SK-N-MC (cell line): ENCODE data around the gene RCC1.
"Not testable (repeated sequence)": the region's sequence is repeated elsewhere in the genome, so short reads cannot be mapped to it uniquely, and the experiment has no call there.

Source experiments
- DNase-seq: peaks from one replicate; pipeline ENCODE4 v3.0.0-alpha.2; 2011; ENCODE audit warnings: low read depth, low spot score
- H3K27ac ChIP-seq: fragments of 200-600 bp; sonication (generic); 2 replicates; pipeline ENCODE4 v1.5.1; 2016; ENCODE audit warnings: mixed run types
- H3K36me3 ChIP-seq: fragments of 200-600 bp; sonication (generic); 2 replicates; pipeline ENCODE4 v1.6.1; 2017; ENCODE audit warnings: antibody characterized with exemption, low read length, mixed read lengths; ENCODE audit not compliant: insufficient read depth
- H3K4me3 ChIP-seq: fragments of 200-600 bp; sonication (generic); 2 replicates; pipeline ENCODE4 v1.5.1; 2016
- H3K9ac ChIP-seq: fragments of 200-600 bp; sonication (generic); 2 replicates; pipeline ENCODE4 v1.8.0; 2017; ENCODE audit warnings: mixed run types, mixed read lengths; ENCODE audit not compliant: insufficient read length
- H3K9me3 ChIP-seq: fragments of 200-600 bp; sonication (generic); 2 replicates; pipeline ENCODE4 v1.6.1; 2017; ENCODE audit warnings: low read depth, mild to moderate bottlenecking, antibody characterized with exemption, low read length, moderate library complexity, mixed read lengths
- EZH2 ChIP-seq: fragments of 200-600 bp; sonication (generic); IDR thresholded peaks from one replicate; pipeline ENCODE4 v1.6.1; 2017; ENCODE audit warnings: antibody characterized with exemption
- FOXP2 ChIP-seq: optimal IDR thresholded peaks from 2 replicates; pipeline ENCODE3; 2011; ENCODE audit warnings: mild to moderate bottlenecking, moderate library complexity; ENCODE audit not compliant: insufficient read depth; ENCODE audit errors: extremely low read length, control extremely low read depth
- POLR2AphosphoS5 ChIP-seq: IDR thresholded peaks from 2 replicates; pipeline ENCODE4 v1.6.1; 2012; ENCODE audit warnings: mild to moderate bottlenecking, low read depth, low read length, borderline replicate concordance

Gene RCC1, protein sequence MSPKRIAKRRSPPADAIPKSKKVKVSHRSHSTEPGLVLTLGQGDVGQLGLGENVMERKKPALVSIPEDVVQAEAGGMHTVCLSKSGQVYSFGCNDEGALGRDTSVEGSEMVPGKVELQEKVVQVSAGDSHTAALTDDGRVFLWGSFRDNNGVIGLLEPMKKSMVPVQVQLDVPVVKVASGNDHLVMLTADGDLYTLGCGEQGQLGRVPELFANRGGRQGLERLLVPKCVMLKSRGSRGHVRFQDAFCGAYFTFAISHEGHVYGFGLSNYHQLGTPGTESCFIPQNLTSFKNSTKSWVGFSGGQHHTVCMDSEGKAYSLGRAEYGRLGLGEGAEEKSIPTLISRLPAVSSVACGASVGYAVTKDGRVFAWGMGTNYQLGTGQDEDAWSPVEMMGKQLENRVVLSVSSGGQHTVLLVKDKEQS

DNA sequence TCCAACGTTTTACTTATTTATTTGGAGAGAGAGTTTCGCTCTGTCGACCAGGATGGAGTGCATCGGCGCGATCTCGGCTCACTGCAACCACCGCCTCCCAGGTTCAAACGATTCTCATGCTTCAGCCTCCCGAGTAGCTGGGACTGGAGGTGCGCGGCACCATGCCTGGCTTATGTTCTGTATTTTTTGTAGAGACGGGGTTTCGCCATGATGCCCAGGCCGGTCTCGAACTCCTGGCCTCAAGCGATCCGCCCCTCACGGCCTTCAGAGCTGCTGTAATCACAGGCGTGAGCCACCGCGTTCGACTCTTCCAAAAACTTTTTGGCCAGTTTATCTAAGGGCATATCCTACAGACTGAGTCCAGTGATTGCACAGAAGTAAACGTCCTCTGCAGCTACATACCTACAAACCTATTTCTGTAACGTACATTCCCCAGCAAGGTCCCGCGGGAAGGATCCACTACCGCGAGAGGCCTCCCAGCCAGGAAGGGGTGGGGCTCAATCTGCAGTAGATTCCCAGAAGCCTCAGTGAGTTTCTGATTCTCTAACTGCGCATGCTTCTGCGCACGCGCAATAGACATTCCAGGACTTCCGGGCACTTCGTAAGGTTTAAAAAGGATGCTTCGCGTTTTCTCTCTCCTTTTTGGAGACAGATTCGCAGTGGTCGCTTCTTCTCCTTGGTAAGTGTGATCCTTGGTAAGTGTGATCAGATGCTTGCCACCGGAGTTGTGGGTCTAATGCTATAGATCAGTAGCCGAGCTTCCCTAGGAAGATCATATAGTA, at the start of gene RCC1:
Gene RCC1 (plus strand): TSS at position 638 of the 782 bp plus-strand sequence. CDS start 23,824 bp downstream, outside the sequence.
- Histone ChIP-seq H3K36me3 (peaks cover 45% of the 10 kb centered on the region), H3K9ac (peak within 1 kb of the TSS; percentile 100), H3K27ac (peak within 1 kb of the TSS; percentile 100), H3K9me3 (no peaks in the 10 kb centered on the region), H3K4me3 (peak within 1 kb of the TSS; percentile 89)
- no peak for TF ChIP-seq FOXP2
- TF ChIP-seq POLR2AphosphoS5 = peak; percentile 100
- DNase-seq = peak; percentile 99

DNA sequence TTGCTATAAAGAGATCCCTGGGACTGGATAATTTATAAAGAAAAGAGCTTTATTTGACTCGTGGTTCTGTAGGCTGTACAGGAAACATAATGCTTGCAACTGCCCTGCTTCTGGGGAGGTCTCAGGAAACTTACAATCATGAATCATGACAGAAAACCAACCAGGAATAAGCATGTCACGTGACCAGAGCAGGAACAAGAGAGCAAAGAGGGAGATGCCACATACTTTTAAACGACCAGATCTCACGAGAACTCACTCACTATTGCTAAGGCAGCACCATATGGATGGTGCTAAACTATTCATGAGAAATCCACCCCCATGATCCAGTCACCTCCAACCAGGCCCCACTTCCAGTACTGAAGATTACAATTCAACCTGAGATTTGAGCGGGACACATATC, 49.8 kb upstream of the RCC1 start:
- no peaks in the 10 kb centered on the region for H3K9me3 ChIP-seq
- H3K36me3 ChIP-seq = peaks cover 16% of the 10 kb centered on the region
- TF ChIP-seq POLR2AphosphoS5 (no peak), EZH2 (no peak), FOXP2 (no peak)
- H3K9ac ChIP-seq = no peak overlapping the region
- DNase-seq = no peak
- H3K27ac ChIP-seq = peak overlapping the region; percentile 53
- H3K4me3 ChIP-seq = no peak overlapping the region

DNA sequence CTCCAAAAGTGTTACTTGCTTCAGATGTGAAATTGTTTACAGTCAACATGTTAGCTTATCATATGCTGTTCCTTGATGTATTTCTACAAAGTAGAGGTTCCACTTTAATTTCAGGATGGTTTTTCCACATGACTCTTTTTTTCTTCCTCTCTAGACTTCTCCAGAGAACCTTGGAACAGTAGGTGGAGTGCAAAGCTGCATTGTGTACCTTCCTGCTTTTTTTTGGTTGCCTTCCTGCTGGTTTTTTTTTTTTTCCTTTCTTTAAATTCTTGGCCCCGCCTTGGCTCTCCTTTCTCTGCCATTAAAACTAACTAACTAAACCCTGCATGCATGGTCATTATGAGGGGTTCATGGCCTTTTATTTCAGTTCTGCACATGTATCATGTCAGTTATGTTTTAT, 48.2 kb upstream of the RCC1 start:
- Histone ChIP-seq H3K36me3 (peaks cover 16% of the 10 kb centered on the region), H3K4me3 (no peak overlapping the region), H3K27ac (no peak overlapping the region), H3K9me3 (no peaks in the 10 kb centered on the region), H3K9ac (no peak overlapping the region)
- TF ChIP-seq FOXP2 (no peak), POLR2AphosphoS5 (no peak), EZH2 (no peak)
- DNase-seq = no peak

DNA sequence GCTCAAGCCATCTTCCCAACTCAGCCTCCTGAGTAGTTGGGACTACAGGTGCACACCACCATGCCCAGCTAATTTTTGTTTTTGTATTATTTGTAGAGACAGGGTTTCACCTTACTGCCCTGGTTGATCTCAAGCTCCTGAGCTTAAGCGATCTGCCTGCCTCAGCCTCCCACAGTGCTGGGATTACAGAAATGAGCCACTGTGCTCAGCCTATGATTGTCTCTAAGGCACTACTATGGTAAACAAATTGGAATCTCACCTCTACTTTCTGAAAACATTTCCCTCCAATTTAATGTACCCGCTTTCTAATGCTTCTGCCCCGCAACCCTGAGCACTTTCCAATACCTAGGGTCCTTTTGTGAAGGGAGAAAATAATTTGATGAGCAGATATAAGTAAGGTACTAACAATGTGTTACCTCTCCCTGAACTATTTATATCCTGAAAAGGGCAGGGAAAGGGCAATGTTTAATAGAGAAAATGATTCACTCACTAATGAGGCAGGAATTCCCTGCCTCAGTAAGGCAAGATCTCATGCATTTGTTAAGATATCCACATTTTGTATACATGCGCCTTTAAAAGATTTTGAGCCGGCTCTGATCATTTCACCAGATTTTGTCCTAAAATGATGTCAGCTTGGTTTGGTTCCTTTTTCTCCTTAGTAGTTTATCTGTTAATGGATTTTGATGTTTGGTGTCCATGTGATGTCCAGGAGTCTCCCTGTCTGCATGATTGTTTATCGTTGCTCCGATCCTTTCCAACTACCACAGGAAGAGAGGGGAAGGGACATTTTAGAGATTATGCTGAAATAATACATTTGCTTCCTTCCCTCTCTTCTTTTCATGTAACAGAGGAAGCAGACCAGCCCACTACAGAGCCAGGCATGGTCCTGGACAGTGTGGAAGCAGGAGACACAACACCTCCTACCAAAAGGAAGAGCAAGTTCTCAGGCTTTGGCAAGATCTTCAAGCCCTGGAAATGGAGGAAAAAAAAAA, 47.3 kb upstream of the RCC1 start:
- DNase-seq = no peak

DNA sequence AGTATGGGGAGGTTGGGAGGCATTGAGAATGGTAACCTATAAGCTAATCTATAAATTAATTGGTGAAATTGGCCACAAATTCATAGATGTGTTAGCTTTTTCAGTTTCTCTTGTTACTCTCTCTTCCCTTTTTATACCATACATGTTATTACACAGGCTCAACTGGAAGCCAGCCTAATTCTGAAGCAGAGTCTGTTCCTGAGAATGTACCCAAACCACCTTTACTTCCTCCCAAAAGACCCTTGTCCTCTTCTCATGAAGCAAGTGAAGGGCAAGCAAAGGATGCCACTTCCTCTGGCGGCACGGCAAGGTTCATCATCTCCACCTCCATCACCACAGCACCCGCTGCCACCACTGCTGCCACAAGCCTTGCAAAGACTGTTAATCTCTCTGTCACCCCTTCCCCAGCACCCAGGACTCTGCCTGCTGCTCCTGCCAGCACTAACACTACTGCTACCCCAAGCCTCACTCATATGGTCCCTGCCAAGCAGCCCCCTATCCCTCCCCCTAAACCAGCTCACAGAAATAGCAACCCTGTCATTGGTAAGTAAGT, 39.5 kb upstream of the RCC1 start:
- DNase-seq = no peak
- TF ChIP-seq POLR2AphosphoS5 = no peak
- TF ChIP-seq FOXP2 = no peak
- TF ChIP-seq EZH2 = no peak
- Histone ChIP-seq H3K36me3 (peaks cover 19% of the 10 kb centered on the region), H3K27ac (no peak overlapping the region), H3K9me3 (no peaks in the 10 kb centered on the region), H3K9ac (no peak overlapping the region), H3K4me3 (no peak overlapping the region)

More for the DNA sequence above, 47.3 kb upstream of the RCC1 start:
- no peak overlapping the region for H3K4me3 ChIP-seq
- no peak overlapping the region for H3K27ac ChIP-seq
- TF ChIP-seq POLR2AphosphoS5 (no peak), FOXP2 (no peak), EZH2 (no peak)
- H3K9me3 ChIP-seq = no peaks in the 10 kb centered on the region
- peaks cover 16% of the 10 kb centered on the region for H3K36me3 ChIP-seq
- no peak overlapping the region for H3K9ac ChIP-seq

DNA sequence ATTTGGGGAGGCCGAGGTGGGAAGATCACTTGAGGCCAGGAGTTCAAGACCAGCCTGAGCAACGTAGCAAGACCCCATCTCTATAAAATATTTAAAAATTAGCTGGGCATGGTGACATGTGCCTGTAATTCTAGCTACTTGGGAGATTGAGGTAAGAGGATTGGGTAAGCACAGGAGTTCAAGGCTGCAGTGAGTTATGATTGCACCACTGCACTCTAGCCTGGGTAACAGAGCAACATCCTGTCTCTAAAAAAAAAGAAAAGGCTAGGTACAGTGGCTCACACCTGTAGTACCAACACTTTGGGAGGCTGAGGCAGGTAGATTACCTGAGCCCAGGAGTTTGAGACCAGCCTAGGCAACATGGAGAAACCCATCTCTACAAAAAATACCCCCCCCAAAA, 35.7 kb upstream of the RCC1 start:
- H3K36me3 ChIP-seq = peaks cover 29% of the 10 kb centered on the region
- no peak overlapping the region for H3K4me3 ChIP-seq
- TF ChIP-seq POLR2AphosphoS5 = no peak
- no peak for TF ChIP-seq FOXP2
- no peak for TF ChIP-seq EZH2
- no peak overlapping the region for H3K9ac ChIP-seq
- DNase-seq = no peak
- H3K9me3 ChIP-seq = no peaks in the 10 kb centered on the region
- H3K27ac ChIP-seq = no peak overlapping the region

DNA sequence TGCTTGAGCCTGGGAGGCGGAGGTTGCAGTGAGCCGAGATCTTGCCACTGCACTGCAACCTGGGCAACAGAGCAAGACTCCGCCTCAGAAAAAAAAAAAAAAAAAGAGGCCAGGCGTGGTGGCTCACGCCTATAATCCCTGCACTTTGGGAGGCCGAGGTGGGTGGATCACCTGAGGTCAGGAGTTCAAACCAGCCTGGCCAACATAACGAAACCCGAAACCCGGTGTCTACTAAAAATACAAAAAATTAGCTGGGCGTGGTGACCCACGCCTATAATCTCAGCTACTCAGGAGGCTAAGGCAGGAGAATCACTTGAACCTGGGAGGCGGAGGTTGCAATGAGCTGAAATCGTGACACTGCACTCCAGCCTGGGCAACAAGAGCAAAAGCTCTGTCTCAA, 26.3 kb upstream of the RCC1 start:
- H3K4me3 ChIP-seq, DNase-seq, H3K9me3 ChIP-seq, H3K9ac ChIP-seq, H3K27ac ChIP-seq: not testable (repeated sequence)
- H3K36me3 ChIP-seq = peaks cover 57% of the 10 kb centered on the region
